Activated CD8-positive, alpha-beta T cell treated with anti-CD3 and anti-CD28 coated beads for 36 hours (primary cell): ENCODE results near the gene TGFBR1. TPM values are rescaled to one million over a fixed set of nuclear protein-coding genes. Genes with fewer than 3 reads are reported as not detected.

Source experiments
- ATAC-seq: fragments of 200-7000 bp; cut with Tn5 transposase; one replicate; pipeline ENCODE4 v1.10.0; 2021; ENCODE audit warnings: mild to moderate bottlenecking, moderate library complexity
- CTCF ChIA-PET: fragments of 350-600 bp; sonication (Branson Sonifier 250); formaldehyde crosslinking; loops from one replicate; lab custom pipeline; 2021; ENCODE audit warnings: antibody characterized with exemption; lab: Charles Lee
- POLR2A ChIA-PET: fragments of 350-600 bp; sonication (Branson Sonifier 250); formaldehyde crosslinking; loops from one replicate; lab custom pipeline; 2021; ENCODE audit warnings: antibody characterized with exemption; lab: Charles Lee
- DNase-seq: peaks from one replicate; pipeline ENCODE4 v3.0.0-alpha.2; 2020
- H3K27ac Mint-ChIP-seq: one replicate; pipeline ENCODE4 v1.8.0; 2021; ENCODE audit warnings: mild to moderate bottlenecking, mixed read lengths
- H3K27me3 Mint-ChIP-seq: one replicate; pipeline ENCODE4 v1.8.0; 2021; ENCODE audit warnings: mixed read lengths
- H3K36me3 Mint-ChIP-seq: one replicate; pipeline ENCODE4 v1.8.0; 2021; ENCODE audit warnings: low read depth, mixed read lengths
- H3K4me1 Mint-ChIP-seq: one replicate; pipeline ENCODE4 v1.8.0; 2021; ENCODE audit warnings: low read depth, mixed read lengths
- H3K4me3 Mint-ChIP-seq: one replicate; pipeline ENCODE4 v1.8.0; 2021; ENCODE audit warnings: mild to moderate bottlenecking, moderate library complexity, mixed read lengths
- H3K9me3 Mint-ChIP-seq: one replicate; pipeline ENCODE4 v1.8.0; 2021; ENCODE audit warnings: mixed read lengths
- intact Hi-C: fragments of 100-400 bp; cut with micrococcal nuclease; formaldehyde crosslinking; loops from one replicate; pipeline ENCODE4 v1.10.0; 2022
- total RNA-seq, 2 experiments: library from RNA; stranded (reverse); gene quantifications; one replicate each; pipeline ENCODE4 v1.2.3, GENCODE V29; 2021
- TF ChIP-seq, protein P1 (sequence below): fragments of 200-600 bp; IDR thresholded peaks from one replicate; pipeline ENCODE4 v1.8.0; 2022; ENCODE audit warnings: antibody characterized with exemption, mild to moderate bottlenecking

The TGFBR1 gene
- total RNA-seq = 10 to 100 TPM; 34.3 to 36.5 TPM

DNA sequence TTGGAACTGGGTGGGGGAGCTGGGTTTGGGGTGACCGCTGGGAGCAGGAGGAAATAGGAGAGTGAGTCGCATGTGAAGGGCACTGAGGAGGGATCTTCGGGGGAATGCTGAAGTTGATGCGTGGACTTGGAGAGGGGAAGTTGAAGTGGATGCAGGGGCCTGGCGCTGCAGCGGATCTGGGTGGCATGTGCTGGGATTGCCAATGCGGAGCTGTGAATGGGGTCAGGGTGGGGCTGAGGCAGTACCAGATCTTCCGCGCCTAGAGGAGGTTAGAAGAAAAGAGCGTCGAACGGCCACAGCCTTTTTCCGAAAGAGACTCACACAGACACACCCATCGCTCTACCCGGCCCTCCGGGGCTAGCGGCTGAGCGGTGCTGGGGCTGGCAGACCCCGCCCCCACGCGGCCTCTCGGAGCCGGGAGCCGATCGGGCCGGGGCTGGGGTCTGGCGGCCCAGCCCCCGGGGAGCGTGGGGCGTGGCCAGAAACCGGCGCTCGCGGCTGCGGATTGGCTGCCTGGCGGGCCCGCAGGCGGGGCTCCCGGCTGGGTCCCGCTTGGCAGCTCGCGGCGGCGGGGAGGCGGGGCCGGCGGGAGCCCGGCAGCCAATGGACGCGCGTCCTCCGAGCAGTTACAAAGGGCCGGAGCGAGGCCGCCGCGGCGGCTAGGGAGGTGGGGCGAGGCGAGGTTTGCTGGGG, at the start of gene TGFBR1:
TGFBR1 (plus strand) TSS at position 655 of the 693 bp plus-strand sequence. CDS start 93 bp downstream, outside the sequence.
- ChIA-PET POLR2A (interaction anchor here (0.6 to 2.0 kb wide), 12 partner anchors 8 to 105 kb away, joined by 3 to 20 read pairs (median 4); no protein-coding TSS in a partner anchor), CTCF (interaction anchor here (0.9 to 5.0 kb wide), 12 partner anchors 9 to 257 kb away, joined by 3 to 23 read pairs (median 6); no protein-coding TSS in a partner anchor)
- Mint-ChIP-seq H3K27me3 (no peaks in the 10 kb centered on the region), H3K36me3 (peaks cover 18% of the 10 kb centered on the region), H3K4me1 (peaks cover 47% of the 10 kb centered on the region), H3K9me3 (peaks cover 2% of the 10 kb centered on the region), H3K27ac (peak within 1 kb of the TSS; percentile 86), H3K4me3 (peak within 1 kb of the TSS; percentile 78)
- ATAC-seq (peak; percentile 87), DNase-seq (peak; percentile 92)
- intact Hi-C loops = loop anchor here (5.0 kb wide), 1 partner anchor 33 kb away; no protein-coding TSS in a partner anchor
- TF ChIP-seq, protein P1, sequence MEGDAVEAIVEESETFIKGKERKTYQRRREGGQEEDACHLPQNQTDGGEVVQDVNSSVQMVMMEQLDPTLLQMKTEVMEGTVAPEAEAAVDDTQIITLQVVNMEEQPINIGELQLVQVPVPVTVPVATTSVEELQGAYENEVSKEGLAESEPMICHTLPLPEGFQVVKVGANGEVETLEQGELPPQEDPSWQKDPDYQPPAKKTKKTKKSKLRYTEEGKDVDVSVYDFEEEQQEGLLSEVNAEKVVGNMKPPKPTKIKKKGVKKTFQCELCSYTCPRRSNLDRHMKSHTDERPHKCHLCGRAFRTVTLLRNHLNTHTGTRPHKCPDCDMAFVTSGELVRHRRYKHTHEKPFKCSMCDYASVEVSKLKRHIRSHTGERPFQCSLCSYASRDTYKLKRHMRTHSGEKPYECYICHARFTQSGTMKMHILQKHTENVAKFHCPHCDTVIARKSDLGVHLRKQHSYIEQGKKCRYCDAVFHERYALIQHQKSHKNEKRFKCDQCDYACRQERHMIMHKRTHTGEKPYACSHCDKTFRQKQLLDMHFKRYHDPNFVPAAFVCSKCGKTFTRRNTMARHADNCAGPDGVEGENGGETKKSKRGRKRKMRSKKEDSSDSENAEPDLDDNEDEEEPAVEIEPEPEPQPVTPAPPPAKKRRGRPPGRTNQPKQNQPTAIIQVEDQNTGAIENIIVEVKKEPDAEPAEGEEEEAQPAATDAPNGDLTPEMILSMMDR = no peak

DNA sequence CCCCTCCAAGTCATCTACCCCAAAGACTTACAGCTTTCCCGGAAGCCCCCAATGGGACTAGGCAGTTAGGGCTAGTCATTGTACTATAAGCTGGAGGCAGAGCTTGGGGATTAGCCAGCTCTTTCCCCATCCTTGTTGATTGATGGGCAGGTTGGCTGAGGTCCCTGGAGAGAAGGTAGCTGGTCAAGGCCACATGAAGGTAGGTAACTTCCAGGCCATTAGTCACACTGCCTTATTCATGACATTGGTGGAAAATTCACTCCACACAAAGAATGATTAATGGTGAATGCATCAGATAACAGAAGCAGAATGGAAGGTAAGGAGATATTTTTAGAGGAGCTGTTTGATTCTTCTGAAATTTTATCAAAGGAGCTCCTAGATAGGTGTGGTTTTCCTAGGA, 49.5 kb upstream of the TGFBR1 start:
- CTCF ChIA-PET = interaction anchor here (0.8 to 3.1 kb wide), 11 partner anchors 21 to 129 kb away, joined by 3 to 12 read pairs (median 3); no protein-coding TSS in a partner anchor
- TF ChIP-seq, protein P1 = no peak
- POLR2A ChIA-PET = interaction anchor here (0.8 to 2.1 kb wide), 8 partner anchors 10 to 83 kb away, joined by 3 to 6 read pairs (median 3); no protein-coding TSS in a partner anchor
- Mint-ChIP-seq H3K27ac (no peak overlapping the region), H3K27me3 (peaks cover 3% of the 10 kb centered on the region), H3K36me3 (no peaks in the 10 kb centered on the region), H3K4me1 (peaks cover 63% of the 10 kb centered on the region), H3K4me3 (no peak overlapping the region), H3K9me3 (no peaks in the 10 kb centered on the region)
- no peak for ATAC-seq
- no peak for DNase-seq
- intact Hi-C loops = loop anchor here (5.0 kb wide), 2 partner anchors 57 to 77 kb away; no protein-coding TSS in a partner anchor

DNA sequence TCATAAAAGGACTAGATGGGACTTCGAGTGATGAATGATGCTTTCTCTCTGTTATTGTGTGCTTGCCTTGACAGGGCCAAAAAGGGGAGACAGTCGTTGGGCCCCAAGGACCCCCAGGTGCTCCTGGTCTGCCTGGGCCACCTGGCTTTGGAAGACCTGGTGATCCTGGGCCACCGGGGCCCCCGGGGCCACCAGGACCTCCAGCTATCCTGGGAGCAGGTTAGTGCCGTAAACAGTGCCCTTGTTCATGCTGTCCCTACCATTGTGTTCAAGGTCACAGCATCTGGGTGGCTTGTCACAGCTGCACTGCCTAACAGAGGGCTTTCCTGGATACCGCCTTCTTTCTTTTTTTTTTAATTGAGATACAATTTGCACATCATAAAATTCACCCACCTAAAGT, 48.7 kb upstream of the TGFBR1 start:
- Mint-ChIP-seq H3K4me3 (no peak overlapping the region), H3K36me3 (no peaks in the 10 kb centered on the region), H3K27me3 (peaks cover 3% of the 10 kb centered on the region), H3K27ac (no peak overlapping the region), H3K9me3 (no peaks in the 10 kb centered on the region), H3K4me1 (peaks cover 67% of the 10 kb centered on the region)
- ATAC-seq (no peak), DNase-seq (no peak)
- POLR2A ChIA-PET = interaction anchor here (0.8 to 1.4 kb wide), 5 partner anchors 17 to 82 kb away, joined by 3 to 4 read pairs (median 3); no protein-coding TSS in a partner anchor
- intact Hi-C loops = loop anchor here (5.0 kb wide), 2 partner anchors 56 to 76 kb away; no protein-coding TSS in a partner anchor
- TF ChIP-seq, protein P1 = no peak
- CTCF ChIA-PET = interaction anchor here (1.1 to 3.1 kb wide), 7 partner anchors 20 to 85 kb away, joined by 3 to 12 read pairs (median 4); no protein-coding TSS in a partner anchor

GRCh38 chr9:99056886-99057664, 47.8 kb upstream of the TGFBR1 start:
- intact Hi-C loops = loop anchor here (5.0 kb wide), 2 partner anchors 55 to 75 kb away; no protein-coding TSS in a partner anchor
- Mint-ChIP-seq H3K4me1 (peaks cover 67% of the 10 kb centered on the region), H3K4me3 (peak overlapping the region; percentile 63), H3K36me3 (no peaks in the 10 kb centered on the region), H3K27me3 (peaks cover 4% of the 10 kb centered on the region), H3K9me3 (no peaks in the 10 kb centered on the region), H3K27ac (peak overlapping the region; percentile 86)
- ChIA-PET POLR2A (interaction anchor here (0.7 to 2.0 kb wide), 7 partner anchors 12 to 125 kb away, joined by 3 to 8 read pairs (median 5); partner anchors contain the start of gene TGFBR1), CTCF (interaction anchor here (1.0 to 3.1 kb wide), 9 partner anchors 19 to 209 kb away, joined by 3 to 18 read pairs (median 3); no protein-coding TSS in a partner anchor)
- TF ChIP-seq, protein P1 = no peak
- DNase-seq = peak; percentile 66
- ATAC-seq = peak; percentile 45
